GM12878 (cell line): ENCODE results near the gene PTK6. TPM values are rescaled to one million over a fixed set of nuclear protein-coding genes. Genes with fewer than 3 reads are reported as not detected.

ENCODE experiments used
- ATAC-seq: fragments of 200-7000 bp; cut with Tn5 transposase; 3 replicates; pipeline ENCODE4 v1.9.1; 2020; ENCODE audit warnings: mild to moderate bottlenecking, moderate library complexity
- BruUV-seq: library from RNA; stranded (reverse); fragments of 400-500 nt; replicated peaks from 2 replicates; lab custom pipeline; 2021; lab: Mats Ljungman, UMichigan
- CTCF ChIA-PET: fragments of 300-600 bp; sonication (Branson Sonifier 250); formaldehyde crosslinking; extraction: SDS; loops from one replicate; lab custom pipeline; 2021; ENCODE audit warnings: inconsistent platforms; lab: Yijun Ruan, JAX
- POLR2A ChIA-PET: fragments of 350-600 bp; formaldehyde crosslinking; extraction: SDS; loops from one replicate; lab custom pipeline; 2021; ENCODE audit warnings: inconsistent platforms; lab: Charles Lee
- RAD21 ChIA-PET: fragments of 300-600 bp; sonication (Branson Sonifier 250); formaldehyde crosslinking; loops from one replicate; lab custom pipeline; 2023; ENCODE audit warnings: antibody characterized with exemption; ENCODE audit not compliant: unreplicated experiment; lab: Charles Lee
- SMC1A ChIA-PET: fragments of 300-600 bp; sonication (Branson Sonifier 250); formaldehyde crosslinking; loops from one replicate; lab custom pipeline; 2023; ENCODE audit not compliant: unreplicated experiment, uncharacterized antibody; lab: Charles Lee
- DNase-seq: peaks from one replicate; pipeline ENCODE4 v3.0.0-alpha.2; 2011; ENCODE audit warnings: low read depth, low spot score
- FAIRE-seq: peaks from 3 replicates; lab custom pipeline; 2011; peaks lifted over from hg19 to GRCh38; lab: Jason Lieb, UNC
- H2AFZ ChIP-seq: 2 replicates; pipeline ENCODE4 v1.6.0; 2011; ENCODE audit warnings: low read depth, low read length, control low read depth; ENCODE audit not compliant: control insufficient read depth
- H3K27ac ChIP-seq: 2 replicates; pipeline ENCODE4 v1.5.1; 2011; ENCODE audit warnings: control low read depth; ENCODE audit not compliant: control insufficient read depth, insufficient read depth
- H3K27me3 ChIP-seq, 2 experiments: replicated peaks in 1 of 2; 2 replicates each; pipeline versions ENCODE4 v1.6.0 to v1.6.1; 2011; ENCODE audit warnings: low read length in 1 of 2; ENCODE audit not compliant: control insufficient read depth in 2 of 2, insufficient read depth in 2 of 2
- H3K36me3 ChIP-seq, 2 experiments: 2 replicates each; pipeline ENCODE4 v1.5.1; 2011; ENCODE audit warnings: low read length in 1 of 2; ENCODE audit not compliant: control insufficient read depth in 2 of 2, insufficient read depth in 2 of 2
- H3K4me1 ChIP-seq: 2 replicates; pipeline ENCODE4 v1.6.1; 2011; ENCODE audit warnings: mild to moderate bottlenecking, low read length, moderate library complexity, mixed read lengths; ENCODE audit not compliant: control insufficient read depth, insufficient read depth
- H3K4me2 ChIP-seq: 2 replicates; pipeline ENCODE4 v1.6.0; 2011; ENCODE audit warnings: control low read depth; ENCODE audit not compliant: control insufficient read depth, insufficient read depth
- H3K4me3 ChIP-seq: fragments of 200-600 bp; sonication (generic); 2 replicates; pipeline ENCODE4 v1.5.1; 2016
- H3K79me2 ChIP-seq: 2 replicates; pipeline ENCODE4 v1.6.0; 2011; ENCODE audit warnings: low read length; ENCODE audit not compliant: control insufficient read depth, insufficient read depth
- H3K9ac ChIP-seq: 2 replicates; pipeline ENCODE4 v1.8.0; 2011; ENCODE audit warnings: low read length, control low read depth, mixed read lengths; ENCODE audit not compliant: control insufficient read depth, insufficient read depth
- H3K9me3 ChIP-seq: replicated peaks from 3 replicates; pipeline ENCODE4 v1.5.1; 2011; ENCODE audit warnings: mild to moderate bottlenecking, low read length; ENCODE audit not compliant: control insufficient read depth, insufficient read depth
- H4K20me1 ChIP-seq: 2 replicates; pipeline ENCODE4 v1.6.0; 2011; ENCODE audit not compliant: control insufficient read depth, insufficient read depth
- MAX ChIP-seq: IDR thresholded peaks from 2 replicates; pipeline ENCODE4 v1.6.1; 2012; ENCODE audit warnings: low read depth, low read length, improper control_type of control experiment
- MEF2A ChIP-seq: IDR thresholded peaks from 2 replicates; pipeline ENCODE4 v1.6.1; 2011; ENCODE audit warnings: low read depth, mild to moderate bottlenecking, low read length, moderate library complexity; ENCODE audit not compliant: insufficient read depth
- NFYA ChIP-seq: IDR thresholded peaks from 2 replicates; pipeline ENCODE4 v1.6.1; 2011; ENCODE audit warnings: low read depth, mild to moderate bottlenecking, low read length, improper control_type of control experiment, borderline replicate concordance
- RELB ChIP-seq: fragments of 450-650 bp; IDR thresholded peaks from 2 replicates; pipeline ENCODE4 v1.6.1; 2017; ENCODE audit warnings: low read depth, mild to moderate bottlenecking, moderate library complexity
- SIN3A ChIP-seq: IDR thresholded peaks from 2 replicates; pipeline ENCODE4 v1.6.1; 2012; ENCODE audit warnings: low read depth, low read length, improper control_type of control experiment
- TCF3 ChIP-seq: IDR thresholded peaks from 2 replicates; pipeline ENCODE4 v1.6.1; 2012; ENCODE audit warnings: low read depth, mild to moderate bottlenecking, low read length, borderline replicate concordance; ENCODE audit not compliant: insufficient read depth
- WGBS: methylation state at CpG from one replicate; pipeline ENCODE4 v1.1.6; 2016; ENCODE audit warnings: low lambda C conversion rate; ENCODE audit not compliant: insufficient replicate concordance, insufficient coverage; ENCODE audit errors: missing lambda C conversion rate; 5-methylcytosine and 5-hydroxymethylcytosine counted together
- in situ Hi-C: fragments of 300-500 bp; cut with MboI; formaldehyde crosslinking; loops from 9 replicates; pipeline ENCODE4 v1.14.3; 2018; ENCODE audit warnings: mixed read lengths
- intact Hi-C: fragments of 100-400 bp; cut with micrococcal nuclease; formaldehyde crosslinking; loops from one replicate; pipeline ENCODE4 v1.14.2; 2022; ENCODE audit not compliant: unreplicated experiment
- polyA plus RNA-seq, 11 experiments: library from polyadenylated mRNA; depleted of rRNA in 4 of 11; unstranded in 6 of 11; stranded (reverse) in 5 of 11; fragments of >200 nt; fragmentation: Nextera tagmentation in 4 of 11; fragmentation: Illumina TruSeq in 1 of 11; extraction: Ambion mirVana in 4 of 11; extraction: Trizol in 1 of 11; gene quantifications; 1 replicate in 1 of 11; 2 replicates in 10 of 11; pipeline versions ENCODE4 v1.2.1 to v1.2.3, GENCODE V29; 2011 to 2016; ENCODE audit warnings: inconsistent platforms in 2 of 11, missing spikeins in 2 of 11, low read depth in 1 of 11
- total RNA-seq, 4 experiments: library from RNA; depleted of rRNA in 3 of 4; stranded (reverse); fragments of >200 nt in 3 of 4; fragmentation: Illumina TruSeq in 1 of 4; extraction: Trizol in 1 of 4; gene quantifications; 2 replicates each; pipeline versions ENCODE4 v1.2.1 to v1.2.3, GENCODE V29; 2013 to 2021
- TF ChIP-seq, protein P1 (sequence below): fragments of 450-650 bp; IDR thresholded peaks from 2 replicates; pipeline ENCODE4 v1.6.1; 2016; ENCODE audit warnings: mild to moderate bottlenecking

PTK6 gene
- total and polyA plus RNA-seq, 10 of the 15 experiments (the other 5 are each of a cell fraction or from before 2014, with no cell fraction given): 0.02 to 0.21 (median 0.09) TPM; not detected in 3

DNA sequence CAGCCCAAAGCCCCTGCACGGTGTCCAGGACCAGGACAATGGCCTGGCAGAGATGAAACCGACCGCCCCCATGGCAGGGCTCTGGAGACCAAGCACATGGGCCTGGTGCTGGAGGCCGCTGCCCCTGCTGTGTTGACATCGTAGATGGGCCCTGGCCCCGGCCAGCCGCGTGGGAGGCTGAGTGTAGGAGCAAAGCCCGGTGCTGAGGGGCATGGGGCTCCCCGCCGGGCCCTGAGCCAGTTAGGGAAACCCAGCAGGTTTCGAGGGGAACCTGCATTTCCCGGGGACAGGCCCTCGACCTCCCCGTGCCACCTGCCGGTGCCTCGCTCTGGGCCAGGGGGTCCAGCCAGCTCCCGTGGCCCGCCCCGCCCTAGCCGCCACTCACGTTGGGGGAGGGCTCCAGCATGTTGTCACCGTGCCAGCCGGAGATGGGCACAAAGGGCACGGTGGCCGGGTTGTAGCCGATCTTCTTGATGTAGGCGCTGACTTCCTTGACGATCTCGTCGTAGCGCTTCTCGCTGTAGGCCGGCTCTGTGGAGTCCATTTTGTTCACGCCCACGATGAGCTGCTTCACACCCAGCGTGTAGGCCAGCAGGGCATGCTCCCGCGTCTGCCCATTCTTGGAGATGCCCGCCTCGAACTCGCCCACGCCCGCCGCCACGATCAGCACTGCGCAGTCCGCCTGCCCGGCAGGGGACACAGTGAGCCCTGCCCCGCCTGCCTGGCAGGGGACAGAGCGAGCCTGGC is 42.6 kb downstream of the PTK6 start:
- H3K27ac ChIP-seq: no peak overlapping the region
- CTCF ChIA-PET: interaction anchor here (1.1 kb wide), 1 partner anchor 43 kb away, joined by 3 read pairs; the partner anchor contains the start of gene PTK6
- H3K36me3 ChIP-seq: no peaks in the 10 kb centered on the region
- SMC1A ChIA-PET: no interaction called here
- no peaks in the 10 kb centered on the region for H3K79me2 ChIP-seq
- H2AFZ ChIP-seq: no peak overlapping the region
- H3K27me3 ChIP-seq: peaks cover 1 to 4% of the 10 kb centered on the region in 2 experiments; a peak in 1 of 4 replicates
- 62% methylated on average over 45 of the region's 51 CpGs for WGBS
- no peak overlapping the region for H3K9ac ChIP-seq
- TF ChIP-seq, protein P1, sequence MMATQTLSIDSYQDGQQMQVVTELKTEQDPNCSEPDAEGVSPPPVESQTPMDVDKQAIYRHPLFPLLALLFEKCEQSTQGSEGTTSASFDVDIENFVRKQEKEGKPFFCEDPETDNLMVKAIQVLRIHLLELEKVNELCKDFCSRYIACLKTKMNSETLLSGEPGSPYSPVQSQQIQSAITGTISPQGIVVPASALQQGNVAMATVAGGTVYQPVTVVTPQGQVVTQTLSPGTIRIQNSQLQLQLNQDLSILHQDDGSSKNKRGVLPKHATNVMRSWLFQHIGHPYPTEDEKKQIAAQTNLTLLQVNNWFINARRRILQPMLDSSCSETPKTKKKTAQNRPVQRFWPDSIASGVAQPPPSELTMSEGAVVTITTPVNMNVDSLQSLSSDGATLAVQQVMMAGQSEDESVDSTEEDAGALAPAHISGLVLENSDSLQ: no peak
- TF ChIP-seq MAX (no peak), TCF3 (no peak), MEF2A (no peak), NFYA (no peak), RELB (no peak), SIN3A (no peak)
- no TSS peak for BruUV-seq
- no peaks in the 10 kb centered on the region for H3K4me1 ChIP-seq
- POLR2A ChIA-PET: no interaction called here
- no peak for DNase-seq
- no peak overlapping the region for H3K4me3 ChIP-seq
- intact Hi-C loops (no loop called here), in situ Hi-C loops (no loop called here)
- H3K9me3 ChIP-seq: no peaks in the 10 kb centered on the region
- no peak for ATAC-seq
- no peak overlapping the region for H3K4me2 ChIP-seq
- RAD21 ChIA-PET: no interaction called here
- no peaks in the 10 kb centered on the region for H4K20me1 ChIP-seq
- FAIRE-seq: no peak
